Measurements from ENCODE around the gene TNS3. TPM values are rescaled to one million over a fixed set of nuclear protein-coding genes. Genes with fewer than 3 reads are reported as not detected.

The TNS3 gene
- polyA plus RNA-seq, 3 donors: 5.2 to 30.3 (median 7.9) TPM

DNA sequence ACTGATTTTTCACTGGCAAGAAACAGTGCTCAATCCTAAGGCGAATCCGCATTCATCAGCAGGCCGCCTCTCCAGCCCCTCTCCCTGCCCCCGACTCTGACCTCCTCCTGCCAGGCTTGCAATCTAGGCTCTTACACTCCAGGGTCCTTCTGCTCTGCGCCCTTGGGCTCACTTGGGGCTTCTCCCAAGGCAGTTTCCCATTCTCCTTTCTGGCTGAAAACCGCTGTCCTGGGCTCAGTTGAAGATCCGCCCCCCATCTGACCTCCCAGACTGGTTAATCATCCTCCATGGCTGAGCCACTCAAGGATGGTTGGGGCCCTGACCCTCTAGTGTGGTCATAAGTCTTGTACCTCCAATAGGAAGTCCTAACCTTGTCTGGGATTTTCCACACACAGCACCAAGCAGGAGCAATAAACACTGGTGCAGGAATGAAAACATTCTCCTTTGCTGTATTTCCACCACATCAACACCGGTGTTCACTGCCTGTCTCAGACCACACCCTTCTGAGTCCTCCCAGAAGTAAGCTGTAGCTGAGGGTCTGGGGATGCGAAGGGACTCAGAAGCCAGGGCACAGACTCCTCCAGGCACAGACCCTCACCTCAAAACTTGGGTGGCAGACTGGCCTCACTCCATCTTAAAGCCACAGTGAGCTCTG, 42.4 kb downstream of the TNS3 start:
- Histone ChIP-seq H3K36me3 (replicated peaks in 1 of 2; ENCODE audit: control insufficient read depth in 1 of 2, insufficient read depth in 2 of 2, low read length in 2 of 2) (peaks cover 2 to 34% of the 10 kb centered on the region in 2 donors), H4K20me1 (ENCODE audit: insufficient read depth, low read length) (peaks cover 100% of the 10 kb centered on the region), H3K4me2 (replicated peaks; ENCODE audit: extremely low read depth, low read length, poor library complexity, severe bottlenecking) (no peak overlapping the region), H3K9me3 (replicated peaks in 1 of 2; ENCODE audit: control insufficient read depth in 1 of 2, insufficient read depth in 1 of 2, low read length in 2 of 2) (no peaks in the 10 kb centered on the region), H3K9ac (ENCODE audit: insufficient read depth, low read length, poor library complexity, severe bottlenecking) (no peak overlapping the region), H3K27me3 (ENCODE audit: control insufficient read depth in 2 of 2, insufficient read depth in 2 of 2, low read length in 2 of 2) (peaks cover 0 to 16% of the 10 kb centered on the region in 2 donors), H3K27ac (ENCODE audit: low read depth in 1 of 2, low read length in 2 of 2) (no peak overlapping the region), H3K4me3 (replicated peaks in 1 of 3; ENCODE audit: low read depth in 2 of 3, low read length in 3 of 3) (no peak overlapping the region), H2AFZ (ENCODE audit: insufficient read depth, low read depth, low read length, poor library complexity, severe bottlenecking) (no peak overlapping the region), H3K4me1 (ENCODE audit: control insufficient read depth in 1 of 2, insufficient read depth in 2 of 2, low read length in 2 of 2) (peaks cover 7 to 17% of the 10 kb centered on the region in 2 donors), H3K79me2 (ENCODE audit: insufficient read depth, low read length) (peaks cover 97% of the 10 kb centered on the region)
- peaks cover 58 to 63% of the 10 kb centered on the region in 2 donors for H3K36me3 Mint-ChIP-seq
- H3K4me1 Mint-ChIP-seq: peaks cover 62% of the 10 kb centered on the region
- intact Hi-C loops (cut with micrococcal nuclease): no loop called here
- DNase-seq: no peak
- peak overlapping the region in 1 of 7 donors; percentile 72 for H3K27ac Mint-ChIP-seq
- TF ChIP-seq, protein P1, sequence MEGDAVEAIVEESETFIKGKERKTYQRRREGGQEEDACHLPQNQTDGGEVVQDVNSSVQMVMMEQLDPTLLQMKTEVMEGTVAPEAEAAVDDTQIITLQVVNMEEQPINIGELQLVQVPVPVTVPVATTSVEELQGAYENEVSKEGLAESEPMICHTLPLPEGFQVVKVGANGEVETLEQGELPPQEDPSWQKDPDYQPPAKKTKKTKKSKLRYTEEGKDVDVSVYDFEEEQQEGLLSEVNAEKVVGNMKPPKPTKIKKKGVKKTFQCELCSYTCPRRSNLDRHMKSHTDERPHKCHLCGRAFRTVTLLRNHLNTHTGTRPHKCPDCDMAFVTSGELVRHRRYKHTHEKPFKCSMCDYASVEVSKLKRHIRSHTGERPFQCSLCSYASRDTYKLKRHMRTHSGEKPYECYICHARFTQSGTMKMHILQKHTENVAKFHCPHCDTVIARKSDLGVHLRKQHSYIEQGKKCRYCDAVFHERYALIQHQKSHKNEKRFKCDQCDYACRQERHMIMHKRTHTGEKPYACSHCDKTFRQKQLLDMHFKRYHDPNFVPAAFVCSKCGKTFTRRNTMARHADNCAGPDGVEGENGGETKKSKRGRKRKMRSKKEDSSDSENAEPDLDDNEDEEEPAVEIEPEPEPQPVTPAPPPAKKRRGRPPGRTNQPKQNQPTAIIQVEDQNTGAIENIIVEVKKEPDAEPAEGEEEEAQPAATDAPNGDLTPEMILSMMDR (IDR thresholded peaks at IDR 0.05): no peak
- peak overlapping the region in 1 of 2 donors; percentile 48 for H3K4me3 Mint-ChIP-seq
- WGBS (ENCODE audit: insufficient coverage): 94% methylated on average over 8 of the region's 9 CpGs
- H3K27me3 Mint-ChIP-seq (ENCODE audit: low read depth in 3 of 3): peaks cover 17 to 30% (median 24%) of the 10 kb centered on the region in 3 donors
- peaks cover 0 to 5% (median 2%) of the 10 kb centered on the region in 7 donors for H3K9me3 Mint-ChIP-seq

DNA sequence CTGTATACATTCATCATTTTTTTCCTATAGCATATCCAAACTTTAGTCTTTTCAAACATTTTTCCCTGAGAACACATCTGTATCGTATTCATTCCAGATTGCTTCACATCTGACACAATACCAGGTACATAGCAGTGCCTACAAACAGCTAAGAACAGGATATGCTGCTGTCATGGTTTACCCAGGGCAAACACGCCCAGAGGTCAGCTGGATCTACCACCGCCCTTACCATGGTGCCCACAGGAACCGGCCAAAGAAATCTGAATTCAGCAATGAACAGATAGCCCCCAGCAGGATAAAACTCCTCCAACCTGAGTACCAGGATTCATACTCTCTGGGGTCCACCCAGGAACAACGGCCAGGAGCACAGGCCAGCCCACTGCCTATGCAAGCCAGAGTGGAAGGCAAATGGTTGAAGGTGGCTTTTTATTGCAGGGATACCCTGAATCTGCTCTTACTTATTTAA, 43.0 kb downstream of the TNS3 start:
- Histone ChIP-seq H3K36me3 (replicated peaks in 1 of 2; ENCODE audit: control insufficient read depth in 1 of 2, insufficient read depth in 2 of 2, low read length in 2 of 2) (peaks cover 0 to 37% of the 10 kb centered on the region in 2 donors), H3K4me1 (ENCODE audit: control insufficient read depth in 1 of 2, insufficient read depth in 2 of 2, low read length in 2 of 2) (peaks cover 7 to 14% of the 10 kb centered on the region in 2 donors), H3K27ac (ENCODE audit: low read depth in 1 of 2, low read length in 2 of 2) (no peak overlapping the region), H3K4me3 (replicated peaks in 1 of 3; ENCODE audit: low read depth in 2 of 3, low read length in 3 of 3) (no peak overlapping the region), H3K4me2 (replicated peaks; ENCODE audit: extremely low read depth, low read length, poor library complexity, severe bottlenecking) (no peak overlapping the region), H3K79me2 (ENCODE audit: insufficient read depth, low read length) (peaks cover 96% of the 10 kb centered on the region), H3K9me3 (replicated peaks in 1 of 2; ENCODE audit: control insufficient read depth in 1 of 2, insufficient read depth in 1 of 2, low read length in 2 of 2) (no peaks in the 10 kb centered on the region), H3K27me3 (ENCODE audit: control insufficient read depth in 2 of 2, insufficient read depth in 2 of 2, low read length in 2 of 2) (peaks cover 0 to 16% of the 10 kb centered on the region in 2 donors), H3K9ac (ENCODE audit: insufficient read depth, low read length, poor library complexity, severe bottlenecking) (no peak overlapping the region), H4K20me1 (ENCODE audit: insufficient read depth, low read length) (peaks cover 100% of the 10 kb centered on the region), H2AFZ (ENCODE audit: insufficient read depth, low read depth, low read length, poor library complexity, severe bottlenecking) (no peak overlapping the region)
- Mint-ChIP-seq H3K4me1 (peaks cover 57% of the 10 kb centered on the region), H3K4me3 (peak overlapping the region in 1 of 2 donors; percentile 47), H3K27me3 (ENCODE audit: low read depth in 3 of 3) (peaks cover 17 to 30% (median 24%) of the 10 kb centered on the region in 3 donors), H3K9me3 (peaks cover 0 to 5% (median 4%) of the 10 kb centered on the region in 7 donors), H3K36me3 (peaks cover 61 to 65% of the 10 kb centered on the region in 2 donors), H3K27ac (peak overlapping the region in 1 of 7 donors; percentile 22)
- DNase-seq: no peak
- intact Hi-C loops (cut with micrococcal nuclease): no loop called here
- TF ChIP-seq, protein P1 (IDR thresholded peaks at IDR 0.05): no peak
- whole genome bisulfite sequencing (ENCODE audit: insufficient coverage): 78% methylated on average over 3 of the region's 5 CpGs

Data from CD14-positive monocyte (primary cell).